GM23338 (cell line): ENCODE measurements around the gene IGLL5. TPM values are rescaled to one million over a fixed set of nuclear protein-coding genes. Genes with fewer than 3 reads are reported as not detected.

Experiments
- ATAC-seq: fragments of 200-7000 bp; cut with Tn5 transposase; 3 replicates; pipeline ENCODE4 v1.9.1; 2020
- DNase-seq: peaks from one replicate; pipeline ENCODE4 v3.0.0-alpha.2; 2015; ENCODE audit warnings: low spot score
- H2AFZ ChIP-seq: fragments of 200-600 bp; sonication (generic); 2 replicates; pipeline ENCODE4 v1.8.0; 2016; ENCODE audit warnings: antibody characterized with exemption, mild to moderate bottlenecking, moderate library complexity
- H3F3A ChIP-seq: fragments of 200-600 bp; sonication (generic); replicated peaks from 2 replicates; pipeline ENCODE4 v1.8.0; 2017; ENCODE audit warnings: antibody characterized with exemption, mixed run types, low read depth
- H3K27ac ChIP-seq: fragments of 200-600 bp; sonication (generic); 2 replicates; pipeline ENCODE4 v1.6.1; 2016; ENCODE audit warnings: low read depth
- H3K27me3 ChIP-seq: fragments of 200-600 bp; sonication (generic); 2 replicates; pipeline ENCODE4 v1.8.0; 2016; ENCODE audit warnings: mild to moderate bottlenecking, mixed run types, moderate library complexity; ENCODE audit not compliant: insufficient read depth
- H3K36me3 ChIP-seq: fragments of 200-600 bp; sonication (generic); 2 replicates; pipeline ENCODE4 v1.8.0; 2016; ENCODE audit warnings: mild to moderate bottlenecking; ENCODE audit not compliant: insufficient read depth
- H3K4me1 ChIP-seq: fragments of 200-600 bp; sonication (generic); 2 replicates; pipeline ENCODE4 v1.8.0; 2016; ENCODE audit warnings: mild to moderate bottlenecking, moderate library complexity; ENCODE audit not compliant: insufficient read depth
- H3K4me2 ChIP-seq: fragments of 200-600 bp; sonication (generic); 2 replicates; pipeline ENCODE4 v1.7.1; 2017; ENCODE audit warnings: mixed run types
- H3K4me3 ChIP-seq: fragments of 200-600 bp; sonication (generic); 2 replicates; pipeline ENCODE4 v1.6.1; 2016; ENCODE audit warnings: mixed run types
- H3K79me2 ChIP-seq: fragments of 200-600 bp; sonication (generic); replicated peaks from 2 replicates; pipeline ENCODE4 v1.8.0; 2017; ENCODE audit warnings: mild to moderate bottlenecking; ENCODE audit not compliant: insufficient read depth
- H3K9me2 ChIP-seq: fragments of 200-600 bp; sonication (generic); 2 replicates; pipeline ENCODE4 v1.8.0; 2017; ENCODE audit not compliant: insufficient read depth
- H4K20me1 ChIP-seq: fragments of 200-600 bp; sonication (generic); replicated peaks from 2 replicates; pipeline ENCODE4 v1.8.0; 2017; ENCODE audit warnings: mild to moderate bottlenecking; ENCODE audit not compliant: insufficient read depth
- H3K27ac Mint-ChIP-seq: 2 replicates; pipeline ENCODE4 v1.8.0; 2020; ENCODE audit warnings: inconsistent platforms, mild to moderate bottlenecking, moderate library complexity, mixed read lengths
- H3K27me3 Mint-ChIP-seq: 3 replicates; pipeline ENCODE4 v1.8.0; 2022; ENCODE audit warnings: low read depth, mild to moderate bottlenecking, moderate library complexity, mixed read lengths, inconsistent platforms; ENCODE audit not compliant: insufficient read depth, poor library complexity
- H3K36me3 Mint-ChIP-seq: 3 replicates; pipeline ENCODE4 v1.8.0; 2021; ENCODE audit warnings: low read depth, mild to moderate bottlenecking, inconsistent platforms, moderate library complexity, mixed read lengths
- H3K4me1 Mint-ChIP-seq: 3 replicates; pipeline ENCODE4 v1.8.0; 2020; ENCODE audit warnings: mild to moderate bottlenecking, inconsistent platforms, mixed read lengths
- H3K4me3 Mint-ChIP-seq: 3 replicates; pipeline ENCODE4 v1.8.0; 2021; ENCODE audit warnings: moderate library complexity, mild to moderate bottlenecking, inconsistent platforms, mixed read lengths
- H3K9me3 Mint-ChIP-seq: 3 replicates; pipeline ENCODE4 v1.8.0; 2020; ENCODE audit warnings: moderate library complexity, mild to moderate bottlenecking, inconsistent platforms, mixed read lengths
- CREB1 ChIP-seq: fragments of 250-450 bp; sonication (Bioruptor Pico); IDR thresholded peaks from 2 replicates; pipeline ENCODE4 v1.5.0; 2020; ENCODE audit warnings: low read depth, mild to moderate bottlenecking, moderate library complexity
- EZH2 ChIP-seq: fragments of 200-600 bp; sonication (generic); IDR thresholded peaks from one replicate; pipeline ENCODE4 v1.8.0; 2017; ENCODE audit warnings: antibody characterized with exemption, mild to moderate bottlenecking, low read depth; ENCODE audit not compliant: unreplicated experiment
- EZH2phosphoT487 ChIP-seq: fragments of 200-600 bp; sonication (generic); IDR thresholded peaks from one replicate; pipeline ENCODE4 v1.8.1; 2018; ENCODE audit warnings: antibody characterized with exemption; ENCODE audit not compliant: unreplicated experiment
- JUNB ChIP-seq: IDR thresholded peaks from one replicate; pipeline ENCODE4 v1.6.1; 2016; ENCODE audit warnings: antibody characterized with exemption; ENCODE audit not compliant: unreplicated experiment
- NANOG ChIP-seq: IDR thresholded peaks from 2 replicates; pipeline ENCODE4 v1.6.1; 2016; ENCODE audit warnings: antibody characterized with exemption, borderline replicate concordance
- POLR2AphosphoS5 ChIP-seq: IDR thresholded peaks from 2 replicates; pipeline ENCODE4 v1.6.1; 2016; ENCODE audit warnings: antibody characterized with exemption, low read depth
- STAT1 ChIP-seq: IDR thresholded peaks from one replicate; pipeline ENCODE4 v1.6.1; 2016; ENCODE audit warnings: antibody characterized with exemption; ENCODE audit not compliant: unreplicated experiment
- ZNF114 ChIP-seq: fragments of 250-450 bp; sonication (Bioruptor Pico); IDR thresholded peaks from 2 replicates; pipeline ENCODE4 v1.5.0; 2020; ENCODE audit warnings: mild to moderate bottlenecking, moderate library complexity
- ZNF331 ChIP-seq: fragments of 250-450 bp; sonication (Bioruptor Pico); IDR thresholded peaks from 2 replicates; pipeline ENCODE4 v1.5.0; 2020; ENCODE audit warnings: low read depth, mild to moderate bottlenecking, moderate library complexity
- polyA plus RNA-seq: library from polyadenylated mRNA; unstranded; fragments of >200 nt; fragmentation: Nextera tagmentation; extraction: Ambion mirVana; gene quantifications from 2 replicates; pipeline ENCODE4 v1.2.1, GENCODE V29; 2016
- total RNA-seq: library from RNA; depleted of rRNA; stranded (reverse); fragments of >200 nt; shearing (Covaris generic); gene quantifications from 2 replicates; pipeline ENCODE4 v1.2.3, GENCODE V29; 2014
- TF ChIP-seq, protein P1 (sequence below), 2 experiments: fragments of 200-600 bp in 1 of 2; sonication (generic) in 1 of 2; conservative IDR thresholded peaks; 2 replicates each; pipeline versions ENCODE4 v1.5.1 to v1.6.1; 2016 to 2017; ENCODE audit warnings: antibody characterized with exemption in 2 of 2, low read depth in 2 of 2, mild to moderate bottlenecking in 2 of 2, moderate library complexity in 1 of 2
- TF ChIP-seq, protein P2 (sequence below): IDR thresholded peaks from 2 replicates; pipeline ENCODE4 v1.6.1; 2016; ENCODE audit warnings: antibody characterized with exemption
- TF ChIP-seq, protein P3 (sequence below): fragments of 250-450 bp; sonication (Bioruptor Pico); IDR thresholded peaks from 2 replicates; pipeline ENCODE4 v1.5.0; 2020; ENCODE audit warnings: mild to moderate bottlenecking, moderate library complexity
- TF ChIP-seq, protein P4 (sequence below): IDR thresholded peaks from one replicate; pipeline ENCODE4 v1.6.1; 2018; ENCODE audit warnings: antibody characterized with exemption; ENCODE audit not compliant: unreplicated experiment

Gene IGLL5
- total and polyA plus RNA-seq, 2 experiments from 2014 or later: not detected

DNA sequence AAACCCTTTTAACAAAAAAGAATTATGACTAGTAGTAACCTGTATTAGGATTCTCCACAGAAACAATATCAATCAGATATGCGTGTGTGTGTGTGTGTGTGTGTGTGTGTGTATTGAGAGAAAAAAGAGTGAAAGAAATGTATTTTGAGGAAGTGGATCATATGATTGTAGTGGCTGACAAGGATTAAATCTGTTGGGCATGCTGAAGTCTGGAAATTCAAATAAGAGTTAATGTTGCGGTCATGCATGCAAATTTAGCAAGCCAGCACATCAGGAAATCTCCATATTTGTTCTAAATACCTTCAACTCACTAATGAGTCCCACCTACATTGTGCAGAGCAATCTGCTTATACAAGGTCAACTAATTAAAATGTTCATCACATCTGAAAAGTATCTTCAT lies 46.8 kb upstream of the IGLL5 start:
- H3K27me3 Mint-ChIP-seq: peaks cover 22% of the 10 kb centered on the region
- no peak overlapping the region for H3K4me2 ChIP-seq
- H3K4me1 Mint-ChIP-seq: no peaks in the 10 kb centered on the region
- DNase-seq (no peak), ATAC-seq (no peak)
- TF ChIP-seq, protein P1, sequence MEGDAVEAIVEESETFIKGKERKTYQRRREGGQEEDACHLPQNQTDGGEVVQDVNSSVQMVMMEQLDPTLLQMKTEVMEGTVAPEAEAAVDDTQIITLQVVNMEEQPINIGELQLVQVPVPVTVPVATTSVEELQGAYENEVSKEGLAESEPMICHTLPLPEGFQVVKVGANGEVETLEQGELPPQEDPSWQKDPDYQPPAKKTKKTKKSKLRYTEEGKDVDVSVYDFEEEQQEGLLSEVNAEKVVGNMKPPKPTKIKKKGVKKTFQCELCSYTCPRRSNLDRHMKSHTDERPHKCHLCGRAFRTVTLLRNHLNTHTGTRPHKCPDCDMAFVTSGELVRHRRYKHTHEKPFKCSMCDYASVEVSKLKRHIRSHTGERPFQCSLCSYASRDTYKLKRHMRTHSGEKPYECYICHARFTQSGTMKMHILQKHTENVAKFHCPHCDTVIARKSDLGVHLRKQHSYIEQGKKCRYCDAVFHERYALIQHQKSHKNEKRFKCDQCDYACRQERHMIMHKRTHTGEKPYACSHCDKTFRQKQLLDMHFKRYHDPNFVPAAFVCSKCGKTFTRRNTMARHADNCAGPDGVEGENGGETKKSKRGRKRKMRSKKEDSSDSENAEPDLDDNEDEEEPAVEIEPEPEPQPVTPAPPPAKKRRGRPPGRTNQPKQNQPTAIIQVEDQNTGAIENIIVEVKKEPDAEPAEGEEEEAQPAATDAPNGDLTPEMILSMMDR (conservative IDR thresholded peaks at IDR 0.05; ENCODE audit: low read depth in 2 of 2): no peak
- TF ChIP-seq CREB1 (CRISPR knock-in tag): no peak
- TF ChIP-seq, protein P2, sequence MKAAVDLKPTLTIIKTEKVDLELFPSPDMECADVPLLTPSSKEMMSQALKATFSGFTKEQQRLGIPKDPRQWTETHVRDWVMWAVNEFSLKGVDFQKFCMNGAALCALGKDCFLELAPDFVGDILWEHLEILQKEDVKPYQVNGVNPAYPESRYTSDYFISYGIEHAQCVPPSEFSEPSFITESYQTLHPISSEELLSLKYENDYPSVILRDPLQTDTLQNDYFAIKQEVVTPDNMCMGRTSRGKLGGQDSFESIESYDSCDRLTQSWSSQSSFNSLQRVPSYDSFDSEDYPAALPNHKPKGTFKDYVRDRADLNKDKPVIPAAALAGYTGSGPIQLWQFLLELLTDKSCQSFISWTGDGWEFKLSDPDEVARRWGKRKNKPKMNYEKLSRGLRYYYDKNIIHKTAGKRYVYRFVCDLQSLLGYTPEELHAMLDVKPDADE: no peak
- TF ChIP-seq, protein P3, sequence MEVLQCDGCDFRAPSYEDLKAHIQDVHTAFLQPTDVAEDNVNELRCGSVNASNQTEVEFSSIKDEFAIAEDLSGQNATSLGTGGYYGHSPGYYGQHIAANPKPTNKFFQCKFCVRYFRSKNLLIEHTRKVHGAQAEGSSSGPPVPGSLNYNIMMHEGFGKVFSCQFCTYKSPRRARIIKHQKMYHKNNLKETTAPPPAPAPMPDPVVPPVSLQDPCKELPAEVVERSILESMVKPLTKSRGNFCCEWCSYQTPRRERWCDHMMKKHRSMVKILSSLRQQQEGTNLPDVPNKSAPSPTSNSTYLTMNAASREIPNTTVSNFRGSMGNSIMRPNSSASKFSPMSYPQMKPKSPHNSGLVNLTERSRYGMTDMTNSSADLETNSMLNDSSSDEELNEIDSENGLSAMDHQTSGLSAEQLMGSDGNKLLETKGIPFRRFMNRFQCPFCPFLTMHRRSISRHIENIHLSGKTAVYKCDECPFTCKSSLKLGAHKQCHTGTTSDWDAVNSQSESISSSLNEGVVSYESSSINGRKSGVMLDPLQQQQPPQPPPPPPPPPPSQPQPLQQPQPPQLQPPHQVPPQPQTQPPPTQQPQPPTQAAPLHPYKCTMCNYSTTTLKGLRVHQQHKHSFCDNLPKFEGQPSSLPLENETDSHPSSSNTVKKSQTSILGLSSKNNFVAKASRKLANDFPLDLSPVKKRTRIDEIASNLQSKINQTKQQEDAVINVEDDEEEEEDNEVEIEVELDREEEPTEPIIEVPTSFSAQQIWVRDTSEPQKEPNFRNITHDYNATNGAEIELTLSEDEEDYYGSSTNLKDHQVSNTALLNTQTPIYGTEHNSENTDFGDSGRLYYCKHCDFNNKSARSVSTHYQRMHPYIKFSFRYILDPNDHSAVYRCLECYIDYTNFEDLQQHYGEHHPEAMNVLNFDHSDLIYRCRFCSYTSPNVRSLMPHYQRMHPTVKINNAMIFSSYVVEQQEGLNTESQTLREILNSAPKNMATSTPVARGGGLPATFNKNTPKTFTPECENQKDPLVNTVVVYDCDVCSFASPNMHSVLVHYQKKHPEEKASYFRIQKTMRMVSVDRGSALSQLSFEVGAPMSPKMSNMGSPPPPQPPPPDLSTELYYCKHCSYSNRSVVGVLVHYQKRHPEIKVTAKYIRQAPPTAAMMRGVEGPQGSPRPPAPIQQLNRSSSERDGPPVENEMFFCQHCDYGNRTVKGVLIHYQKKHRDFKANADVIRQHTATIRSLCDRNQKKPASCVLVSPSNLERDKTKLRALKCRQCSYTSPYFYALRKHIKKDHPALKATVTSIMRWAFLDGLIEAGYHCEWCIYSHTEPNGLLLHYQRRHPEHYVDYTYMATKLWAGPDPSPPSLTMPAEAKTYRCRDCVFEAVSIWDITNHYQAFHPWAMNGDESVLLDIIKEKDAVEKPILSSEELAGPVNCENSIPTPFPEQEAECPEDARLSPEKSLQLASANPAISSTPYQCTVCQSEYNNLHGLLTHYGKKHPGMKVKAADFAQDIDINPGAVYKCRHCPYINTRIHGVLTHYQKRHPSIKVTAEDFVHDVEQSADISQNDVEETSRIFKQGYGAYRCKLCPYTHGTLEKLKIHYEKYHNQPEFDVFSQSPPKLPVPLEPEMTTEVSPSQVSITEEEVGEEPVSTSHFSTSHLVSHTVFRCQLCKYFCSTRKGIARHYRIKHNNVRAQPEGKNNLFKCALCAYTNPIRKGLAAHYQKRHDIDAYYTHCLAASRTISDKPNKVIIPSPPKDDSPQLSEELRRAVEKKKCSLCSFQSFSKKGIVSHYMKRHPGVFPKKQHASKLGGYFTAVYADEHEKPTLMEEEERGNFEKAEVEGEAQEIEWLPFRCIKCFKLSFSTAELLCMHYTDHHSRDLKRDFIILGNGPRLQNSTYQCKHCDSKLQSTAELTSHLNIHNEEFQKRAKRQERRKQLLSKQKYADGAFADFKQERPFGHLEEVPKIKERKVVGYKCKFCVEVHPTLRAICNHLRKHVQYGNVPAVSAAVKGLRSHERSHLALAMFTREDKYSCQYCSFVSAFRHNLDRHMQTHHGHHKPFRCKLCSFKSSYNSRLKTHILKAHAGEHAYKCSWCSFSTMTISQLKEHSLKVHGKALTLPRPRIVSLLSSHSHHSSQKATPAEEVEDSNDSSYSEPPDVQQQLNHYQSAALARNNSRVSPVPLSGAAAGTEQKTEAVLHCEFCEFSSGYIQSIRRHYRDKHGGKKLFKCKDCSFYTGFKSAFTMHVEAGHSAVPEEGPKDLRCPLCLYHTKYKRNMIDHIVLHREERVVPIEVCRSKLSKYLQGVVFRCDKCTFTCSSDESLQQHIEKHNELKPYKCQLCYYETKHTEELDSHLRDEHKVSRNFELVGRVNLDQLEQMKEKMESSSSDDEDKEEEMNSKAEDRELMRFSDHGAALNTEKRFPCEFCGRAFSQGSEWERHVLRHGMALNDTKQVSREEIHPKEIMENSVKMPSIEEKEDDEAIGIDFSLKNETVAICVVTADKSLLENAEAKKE (CRISPR knock-in tag): no peak
- TF ChIP-seq ZNF331: no peak
- TF ChIP-seq NANOG: no peak
- TF ChIP-seq EZH2: no peak
- no peak for TF ChIP-seq POLR2AphosphoS5
- TF ChIP-seq ZNF114 (CRISPR knock-in tag): no peak
- TF ChIP-seq JUNB: no peak
- no peak for TF ChIP-seq EZH2phosphoT487
- TF ChIP-seq STAT1: no peak
- TF ChIP-seq, protein P4, sequence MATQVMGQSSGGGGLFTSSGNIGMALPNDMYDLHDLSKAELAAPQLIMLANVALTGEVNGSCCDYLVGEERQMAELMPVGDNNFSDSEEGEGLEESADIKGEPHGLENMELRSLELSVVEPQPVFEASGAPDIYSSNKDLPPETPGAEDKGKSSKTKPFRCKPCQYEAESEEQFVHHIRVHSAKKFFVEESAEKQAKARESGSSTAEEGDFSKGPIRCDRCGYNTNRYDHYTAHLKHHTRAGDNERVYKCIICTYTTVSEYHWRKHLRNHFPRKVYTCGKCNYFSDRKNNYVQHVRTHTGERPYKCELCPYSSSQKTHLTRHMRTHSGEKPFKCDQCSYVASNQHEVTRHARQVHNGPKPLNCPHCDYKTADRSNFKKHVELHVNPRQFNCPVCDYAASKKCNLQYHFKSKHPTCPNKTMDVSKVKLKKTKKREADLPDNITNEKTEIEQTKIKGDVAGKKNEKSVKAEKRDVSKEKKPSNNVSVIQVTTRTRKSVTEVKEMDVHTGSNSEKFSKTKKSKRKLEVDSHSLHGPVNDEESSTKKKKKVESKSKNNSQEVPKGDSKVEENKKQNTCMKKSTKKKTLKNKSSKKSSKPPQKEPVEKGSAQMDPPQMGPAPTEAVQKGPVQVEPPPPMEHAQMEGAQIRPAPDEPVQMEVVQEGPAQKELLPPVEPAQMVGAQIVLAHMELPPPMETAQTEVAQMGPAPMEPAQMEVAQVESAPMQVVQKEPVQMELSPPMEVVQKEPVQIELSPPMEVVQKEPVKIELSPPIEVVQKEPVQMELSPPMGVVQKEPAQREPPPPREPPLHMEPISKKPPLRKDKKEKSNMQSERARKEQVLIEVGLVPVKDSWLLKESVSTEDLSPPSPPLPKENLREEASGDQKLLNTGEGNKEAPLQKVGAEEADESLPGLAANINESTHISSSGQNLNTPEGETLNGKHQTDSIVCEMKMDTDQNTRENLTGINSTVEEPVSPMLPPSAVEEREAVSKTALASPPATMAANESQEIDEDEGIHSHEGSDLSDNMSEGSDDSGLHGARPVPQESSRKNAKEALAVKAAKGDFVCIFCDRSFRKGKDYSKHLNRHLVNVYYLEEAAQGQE: no peak
- H3K27ac Mint-ChIP-seq: no peak overlapping the region
- no peaks in the 10 kb centered on the region for H3K4me1 ChIP-seq
- peaks cover 100% of the 10 kb centered on the region for H3K27me3 ChIP-seq
- no peaks in the 10 kb centered on the region for H3K9me3 Mint-ChIP-seq
- H3K36me3 Mint-ChIP-seq: no peaks in the 10 kb centered on the region
- no peak overlapping the region for H3K27ac ChIP-seq
- no peaks in the 10 kb centered on the region for H3K36me3 ChIP-seq
- H3F3A ChIP-seq: no peaks in the 10 kb centered on the region
- H3K79me2 ChIP-seq: no peaks in the 10 kb centered on the region
- no peak overlapping the region for H2AFZ ChIP-seq
- H3K4me3 Mint-ChIP-seq: no peak overlapping the region
- no peak overlapping the region for H3K4me3 ChIP-seq
- no peaks in the 10 kb centered on the region for H4K20me1 ChIP-seq
- no peaks in the 10 kb centered on the region for H3K9me2 ChIP-seq
